Prostate gland (tissue), 2 donors: ENCODE measurements around the gene WDR88. TPM values are rescaled to one million over a fixed set of nuclear protein-coding genes. Genes with fewer than 3 reads are reported as not detected.
A peak's percentile ranks its signal among the peaks of the same experiment; 100 is the strongest.

Experiments
- DNase-seq: peaks from one replicate; pipeline ENCODE4 v3.0.0-alpha.2; 2019; ENCODE audit warnings: low spot score
- H3K27ac ChIP-seq, 2 donors: fragments of 200-600 bp; sonication (generic); 2 replicates each; pipeline ENCODE4 v1.5.1; 2017 to 2019
- H3K27me3 ChIP-seq: fragments of 200-600 bp; sonication (generic); replicated peaks from 2 replicates; pipeline ENCODE4 v1.5.1; 2019; ENCODE audit not compliant: insufficient read depth
- H3K36me3 ChIP-seq, 2 donors: fragments of 200-600 bp; sonication (generic); 1 replicate in 1 of 2; 2 replicates in 1 of 2; pipeline versions ENCODE4 v1.5.1 to v1.8.1; 2017 to 2019
- H3K4me1 ChIP-seq: fragments of 200-600 bp; sonication (generic); replicated peaks from 2 replicates; pipeline ENCODE4 v1.5.1; 2019
- H3K4me3 ChIP-seq, 2 donors: fragments of 200-600 bp; sonication (generic); 2 replicates each; pipeline ENCODE4 v1.5.1; 2017 to 2019
- H3K9me3 ChIP-seq: fragments of 200-600 bp; sonication (generic); 2 replicates; pipeline ENCODE4 v1.5.1; 2017
- CTCF ChIP-seq, 4 experiments: fragments of 200-600 bp in 2 of 4; fragments of 450-650 bp in 2 of 4; sonication (generic) in 2 of 4; IDR thresholded peaks; 1 replicate in 3 of 4; 2 replicates in 1 of 4; pipeline ENCODE4 v1.5.1; 2016 to 2019; ENCODE audit warnings: antibody characterized with exemption in 4 of 4, mild to moderate bottlenecking in 2 of 4, moderate library complexity in 2 of 4
- POLR2A ChIP-seq: fragments of 450-650 bp; IDR thresholded peaks from one replicate; pipeline ENCODE4 v1.6.1; 2016; ENCODE audit warnings: antibody characterized with exemption, mild to moderate bottlenecking
- POLR2AphosphoS5 ChIP-seq: sonication (generic); formaldehyde crosslinking; IDR thresholded peaks from one replicate; pipeline ENCODE4 v1.6.1; 2017; ENCODE audit warnings: antibody characterized with exemption
- WGBS: methylation state at CpG from one replicate; pipeline ENCODE4 v1.1.5; 2018; 5-methylcytosine and 5-hydroxymethylcytosine counted together
- intact Hi-C: fragments of 100-400 bp; cut with DNase I; formaldehyde crosslinking; loops from one replicate; pipeline ENCODE4 v1.14.2; 2022
- total RNA-seq, 2 donors: library from RNA; depleted of rRNA; stranded (reverse); fragments of >200 nt; gene quantifications; one replicate each; pipeline ENCODE4 v1.1.0, GENCODE V29; 2016

The WDR88 gene
- total RNA-seq, 2 donors from 2014 or later = 3.9 TPM; not detected in 1

DNA sequence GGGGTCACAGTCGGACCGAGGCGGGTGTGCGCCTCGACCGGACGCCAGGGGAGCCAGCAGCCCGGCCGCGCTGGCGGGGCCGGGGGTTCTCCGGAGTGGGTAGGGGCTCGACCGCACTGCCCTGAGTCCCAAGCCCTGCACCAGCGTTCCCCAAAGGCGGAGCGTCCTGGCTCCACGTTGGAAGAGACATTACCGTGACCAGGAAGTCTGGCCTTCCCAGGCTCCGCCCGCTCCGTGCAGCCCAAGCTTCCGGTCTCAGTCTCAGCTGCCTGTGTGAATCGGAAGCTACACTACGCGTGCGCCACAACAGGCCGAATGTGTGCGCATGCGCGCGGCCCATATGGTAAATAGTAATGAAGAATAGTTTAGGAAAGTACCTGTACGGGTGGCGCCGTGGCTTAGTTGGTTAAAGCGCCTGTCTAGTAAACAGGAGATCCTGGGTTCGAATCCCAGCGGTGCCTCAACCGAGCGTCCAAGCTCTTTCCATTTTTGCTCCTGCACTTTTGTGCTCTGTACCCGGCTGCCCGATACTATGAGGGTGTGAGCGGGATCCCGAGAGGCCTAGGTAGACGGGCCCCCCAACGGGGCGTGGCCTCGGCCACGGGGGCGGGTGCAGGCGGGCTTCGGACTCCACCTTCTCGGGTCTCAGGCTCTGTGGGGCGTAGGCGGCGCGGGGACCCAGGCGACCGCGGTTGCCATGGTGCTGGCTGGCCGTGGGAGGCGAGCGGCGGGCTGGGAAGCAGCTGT is 44.9 kb downstream of the WDR88 start:
- H3K4me3 ChIP-seq = peak overlapping the region; percentile 57 to 71
- peak; percentile 96 for DNase-seq
- no peaks in the 10 kb centered on the region for H3K9me3 ChIP-seq
- H3K4me1 ChIP-seq = no peaks in the 10 kb centered on the region
- WGBS = under 1% methylated on average over 61 of the region's 65 CpGs
- intact Hi-C loops = no loop called here
- peak; percentile 78 for TF ChIP-seq POLR2A
- TF ChIP-seq CTCF (IDR thresholded peaks at IDR 0.05) = peak in 2 of 4 experiments; percentile 37 to 44
- TF ChIP-seq POLR2AphosphoS5 = peak; percentile 100
- H3K36me3 ChIP-seq = no peaks in the 10 kb centered on the region
- H3K27ac ChIP-seq = peak overlapping the region; percentile 85 to 88
- H3K27me3 ChIP-seq = no peaks in the 10 kb centered on the region

DNA sequence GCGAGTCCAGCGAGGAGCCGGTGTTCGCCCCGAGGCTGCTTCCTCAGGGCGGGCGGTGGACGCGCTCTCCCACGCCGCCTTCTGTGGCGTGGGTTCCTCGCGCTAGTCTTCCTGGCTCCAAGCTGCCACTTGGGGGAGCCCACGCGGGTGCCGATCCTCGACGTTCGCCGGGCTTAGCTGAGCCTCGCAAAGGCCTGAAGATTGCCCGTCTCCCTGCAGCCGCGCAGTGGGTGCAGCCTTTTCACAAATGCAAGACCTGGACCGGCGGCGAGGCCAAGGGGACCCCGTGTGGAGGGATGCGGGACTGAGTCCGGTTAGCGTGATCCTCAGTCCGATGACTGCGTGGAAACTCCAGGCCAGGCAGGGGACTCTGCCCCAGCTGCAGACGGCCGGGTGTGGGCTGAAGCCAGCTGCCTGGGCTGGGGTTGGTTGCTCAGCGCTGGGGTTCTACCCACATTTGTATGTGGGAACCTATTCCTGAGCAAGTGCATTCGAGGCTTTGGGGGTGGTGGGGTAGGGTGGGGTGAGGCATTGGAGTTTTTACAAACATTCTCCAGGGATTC is 45.6 kb downstream of the WDR88 start:
- peak overlapping the region; percentile 57 to 71 for H3K4me3 ChIP-seq
- intact Hi-C loops = no loop called here

DNA sequence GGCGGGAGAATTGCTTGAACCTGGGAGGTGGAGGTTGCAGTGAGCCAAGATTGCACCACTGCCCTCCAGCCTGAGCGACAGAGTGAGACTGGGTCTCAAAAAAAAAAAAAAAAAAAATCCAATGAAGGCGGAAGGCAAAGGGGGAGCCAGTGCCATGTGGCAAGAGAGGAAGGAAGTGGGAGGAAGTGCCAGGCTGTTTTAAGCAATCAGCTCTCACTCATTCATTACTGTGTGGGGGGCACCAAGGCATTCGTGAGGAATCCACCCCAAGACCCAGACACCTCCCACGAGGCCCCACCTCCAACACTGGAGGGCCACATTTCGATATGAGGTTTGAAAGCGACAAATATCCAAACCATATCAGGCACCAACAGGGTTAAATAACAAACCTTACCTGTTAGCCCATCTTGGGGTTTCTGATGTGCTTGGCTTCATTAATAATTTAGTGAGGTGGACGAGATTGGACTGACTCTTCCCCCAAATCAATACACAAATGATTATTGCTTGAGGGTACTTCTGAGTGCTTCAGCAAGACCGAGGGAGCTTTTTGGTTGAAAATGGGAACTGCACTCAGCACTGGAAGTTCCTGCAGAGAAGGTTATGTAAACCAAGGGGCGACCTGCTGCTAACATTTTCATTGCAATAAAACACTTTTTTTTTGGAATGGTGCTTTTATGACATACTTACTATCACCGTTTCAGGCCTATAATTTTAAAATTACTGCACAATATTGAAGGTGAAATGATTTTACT is 54.7 kb downstream of the WDR88 start:
- WGBS = 56% methylated on average over 11 of the region's 11 CpGs
- Histone ChIP-seq H3K9me3 (no peaks in the 10 kb centered on the region), H3K4me1 (no peaks in the 10 kb centered on the region), H3K4me3 (no peak overlapping the region), H3K27me3 (no peaks in the 10 kb centered on the region), H3K27ac (no peak overlapping the region), H3K36me3 (no peaks in the 10 kb centered on the region)
- no peak for DNase-seq
- TF ChIP-seq POLR2A (no peak), CTCF (IDR thresholded peaks at IDR 0.05) (no peak), POLR2AphosphoS5 (no peak)
- intact Hi-C loops = no loop called here

More for the DNA sequence above, 45.6 kb downstream of the WDR88 start:
- H3K27me3 ChIP-seq = no peaks in the 10 kb centered on the region
- peak overlapping the region; percentile 85 to 88 for H3K27ac ChIP-seq
- TF ChIP-seq POLR2A = no peak
- TF ChIP-seq CTCF (IDR thresholded peaks at IDR 0.05) = peak in 3 of 4 experiments; percentile 32 to 42 (median 35)
- TF ChIP-seq POLR2AphosphoS5 = no peak
- no peaks in the 10 kb centered on the region for H3K36me3 ChIP-seq
- H3K4me1 ChIP-seq = no peaks in the 10 kb centered on the region
- peak; percentile 17 for DNase-seq
- H3K9me3 ChIP-seq = no peaks in the 10 kb centered on the region
- 0% methylated on average over 15 of the region's 38 CpGs for WGBS

- no peak for DNase-seq
- TF ChIP-seq POLR2A (no peak), POLR2AphosphoS5 (no peak), CTCF (IDR thresholded peaks at IDR 0.05) (no peak)
- Histone ChIP-seq H3K27me3 (no peaks in the 10 kb centered on the region), H3K4me3 (no peak overlapping the region), H3K4me1 (no peaks in the 10 kb centered on the region), H3K36me3 (no peaks in the 10 kb centered on the region), H3K9me3 (no peaks in the 10 kb centered on the region), H3K27ac (no peak overlapping the region)
- intact Hi-C loops = no loop called here
- WGBS = 66% methylated on average over 8 of the region's 8 CpGs
Measured at GRCh38 chr19:33187183-33187540, 55.2 kb downstream of the WDR88 start.
